Psoas muscle (tissue), 8 donors: ENCODE measurements around the gene TBXT. TPM values are rescaled to one million over a fixed set of nuclear protein-coding genes. Genes with fewer than 3 reads are reported as not detected.
"Not testable (repeated sequence)": the region's sequence is repeated elsewhere in the genome, so short reads cannot be mapped to it uniquely, and the experiment has no call there.

Experiments used
- ATAC-seq, 4 donors: fragments of 200-7000 bp; cut with Tn5 transposase; one replicate each; pipeline ENCODE4 v1.9.1; 2020; ENCODE audit warnings: moderate library complexity in 3 of 4, mild to moderate bottlenecking in 2 of 4
- DNase-seq, 2 donors: peaks; one replicate each; pipeline ENCODE4 v3.0.0-alpha.2; 2020
- H3K27ac ChIP-seq: fragments of 200-600 bp; one replicate; pipeline ENCODE4 v1.8.0; 2022
- H3K27me3 ChIP-seq, 3 donors: fragments of 200-600 bp in 1 of 3; one replicate each; pipeline versions ENCODE4 v1.6.1 to v1.8.0; 2013 to 2022; ENCODE audit warnings: low read length in 2 of 3, mild to moderate bottlenecking in 2 of 3, moderate library complexity in 1 of 3; ENCODE audit not compliant: insufficient read depth in 3 of 3
- H3K36me3 ChIP-seq, 2 donors: fragments of 200-600 bp in 1 of 2; one replicate each; pipeline versions ENCODE4 v1.6.1 to v1.8.0; 2013 to 2022; ENCODE audit warnings: low read depth in 1 of 2, mild to moderate bottlenecking in 1 of 2, moderate library complexity in 1 of 2; ENCODE audit not compliant: insufficient read depth in 1 of 2
- H3K4me1 ChIP-seq: fragments of 200-600 bp; one replicate; pipeline ENCODE4 v1.8.0; 2022
- H3K4me3 ChIP-seq: fragments of 200-600 bp; one replicate; pipeline ENCODE4 v1.8.0; 2022; ENCODE audit warnings: mild to moderate bottlenecking
- H3K9me3 ChIP-seq: fragments of 200-600 bp; one replicate; pipeline ENCODE4 v1.8.0; 2022
- WGBS, 3 donors: extraction: QIAGEN DNeasy Blood & Tissue Kit; methylation state at CpG; one replicate each; pipeline versions ENCODE4 v1.1.6 to v1.1.7; 2013; 5-methylcytosine and 5-hydroxymethylcytosine counted together
- intact Hi-C, 2 donors: fragments of 100-400 bp; cut with DNase I; formaldehyde crosslinking; loops; one replicate each; pipeline versions ENCODE4 v1.11.0 to v1.14.2; 2022
- polyA plus RNA-seq, 3 donors: library from polyadenylated mRNA; stranded (reverse); fragments of 200-250 nt; gene quantifications; one replicate each; pipeline ENCODE4 v1.2.3, GENCODE V29; 2013
- total RNA-seq, 4 donors: library from RNA; stranded (reverse); fragmentation: NEBNext Ultra II Directional in 2 of 4; extraction: Animal tissue kit (Norgen Biotek cat#: 25700) in 2 of 4; gene quantifications; one replicate each; pipeline versions ENCODE4 v1.2.1 to v1.2.4, GENCODE V29; 2021 to 2023
- TF ChIP-seq, protein P1 (sequence below): fragments of 200-600 bp; IDR thresholded peaks from one replicate; pipeline ENCODE4 v1.8.0; 2022; ENCODE audit warnings: antibody characterized with exemption
- donor health status: healthy with polysubstance abuse.
- donor health status: DM: no; HTN: no; CAD: no; lungs with moderate emphysema.
- donor health status: Bipolar disorder and iron deficiency.
- donor health status: healthy.
- donor health status: DM: yes; HTN: yes; CAD: no.
- donor health status: DM: no; HTN: no; CAD: no.
- donor health status: DM: no; HTN: no; CAD: no.
- donor health status: DM: yes; HTN: yes; CAD: no.

TBXT gene
- total and polyA plus RNA-seq, 7 donors = not detected

DNA sequence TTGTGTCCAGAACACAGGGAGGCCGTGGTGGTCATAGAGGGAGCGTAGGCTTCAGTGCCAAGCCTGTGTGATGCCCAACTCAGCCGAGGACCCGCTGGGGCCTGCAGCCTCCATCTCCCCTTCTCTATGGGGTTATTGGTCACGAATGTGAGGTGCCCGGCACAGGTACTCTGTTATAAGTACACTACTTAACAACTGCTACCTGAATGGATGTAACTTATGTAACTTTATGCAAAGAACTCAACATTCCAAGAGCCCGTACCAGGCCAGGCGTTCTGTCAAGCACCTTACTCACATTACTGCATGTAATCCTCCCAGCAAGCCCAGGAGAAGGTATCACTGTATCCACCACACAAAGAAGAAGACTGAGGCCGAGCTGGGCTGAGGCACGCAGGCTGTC lies 24.5 kb upstream of the TBXT start:
- DNase-seq = no peak
- H3K27me3 ChIP-seq = no peaks in the 10 kb centered on the region
- H3K4me1 ChIP-seq = no peaks in the 10 kb centered on the region
- H3K4me3 ChIP-seq = no peak overlapping the region
- TF ChIP-seq, protein P1, sequence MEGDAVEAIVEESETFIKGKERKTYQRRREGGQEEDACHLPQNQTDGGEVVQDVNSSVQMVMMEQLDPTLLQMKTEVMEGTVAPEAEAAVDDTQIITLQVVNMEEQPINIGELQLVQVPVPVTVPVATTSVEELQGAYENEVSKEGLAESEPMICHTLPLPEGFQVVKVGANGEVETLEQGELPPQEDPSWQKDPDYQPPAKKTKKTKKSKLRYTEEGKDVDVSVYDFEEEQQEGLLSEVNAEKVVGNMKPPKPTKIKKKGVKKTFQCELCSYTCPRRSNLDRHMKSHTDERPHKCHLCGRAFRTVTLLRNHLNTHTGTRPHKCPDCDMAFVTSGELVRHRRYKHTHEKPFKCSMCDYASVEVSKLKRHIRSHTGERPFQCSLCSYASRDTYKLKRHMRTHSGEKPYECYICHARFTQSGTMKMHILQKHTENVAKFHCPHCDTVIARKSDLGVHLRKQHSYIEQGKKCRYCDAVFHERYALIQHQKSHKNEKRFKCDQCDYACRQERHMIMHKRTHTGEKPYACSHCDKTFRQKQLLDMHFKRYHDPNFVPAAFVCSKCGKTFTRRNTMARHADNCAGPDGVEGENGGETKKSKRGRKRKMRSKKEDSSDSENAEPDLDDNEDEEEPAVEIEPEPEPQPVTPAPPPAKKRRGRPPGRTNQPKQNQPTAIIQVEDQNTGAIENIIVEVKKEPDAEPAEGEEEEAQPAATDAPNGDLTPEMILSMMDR = no peak
- WGBS, 3 donors = 86 to 94% (median 87%) methylated on average over 10 of the region's 10 CpGs
- no peak for ATAC-seq
- H3K27ac ChIP-seq = no peak overlapping the region
- no peaks in the 10 kb centered on the region for H3K9me3 ChIP-seq
- intact Hi-C loops = no loop called here
- no peaks in the 10 kb centered on the region for H3K36me3 ChIP-seq

DNA sequence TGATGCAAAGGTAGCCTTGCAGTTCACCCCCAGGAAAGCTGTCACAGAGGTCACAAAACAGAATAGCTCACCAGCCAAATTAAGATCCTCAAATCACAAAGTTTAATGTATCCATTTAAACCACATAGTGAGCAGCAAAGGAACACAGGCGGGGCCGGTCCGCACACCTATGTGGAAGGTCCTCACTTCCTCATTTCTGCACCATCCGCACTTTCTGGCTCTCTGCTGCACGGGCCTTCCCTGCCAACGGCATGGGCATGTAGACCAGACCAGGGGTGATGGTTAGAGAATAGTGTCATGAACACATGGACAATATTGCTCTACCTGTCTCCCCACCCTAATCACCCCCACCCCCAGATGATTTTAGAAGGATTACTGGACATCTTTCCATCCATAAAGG lies 12.1 kb upstream of the TBXT start:
- Histone ChIP-seq H3K27me3 (peaks cover 0 to 4% (median 2%) of the 10 kb centered on the region in 3 donors), H3K9me3 (no peaks in the 10 kb centered on the region), H3K4me1 (no peaks in the 10 kb centered on the region), H3K36me3 (no peaks in the 10 kb centered on the region), H3K27ac (no peak overlapping the region), H3K4me3 (no peak overlapping the region)
- no peak for DNase-seq
- WGBS, 3 donors = 77 to 83% (median 81%) methylated on average over 6 of the region's 6 CpGs
- ATAC-seq = no peak
- intact Hi-C loops = no loop called here
- TF ChIP-seq, protein P1 = no peak

DNA sequence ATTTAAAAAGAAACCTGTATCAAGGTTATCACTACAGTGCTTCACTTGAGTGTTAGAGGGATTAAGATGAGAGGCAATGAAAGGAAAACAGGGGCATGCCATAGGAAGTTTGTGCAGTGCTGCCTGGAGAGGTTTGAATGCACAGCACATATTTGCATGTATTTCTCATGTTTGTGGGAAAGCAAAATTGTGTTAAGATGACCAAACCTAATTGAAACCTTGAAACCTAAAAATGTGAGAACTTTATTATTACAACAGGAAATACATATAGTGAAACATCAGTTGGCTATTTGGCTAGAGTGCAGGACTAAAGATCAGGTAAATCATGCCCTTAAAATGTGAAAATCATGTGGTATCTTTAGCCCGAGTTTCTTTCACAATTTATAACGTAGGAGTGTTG lies 8.5 kb upstream of the TBXT start:
- peaks cover 0 to 31% (median 4%) of the 10 kb centered on the region in 3 donors for H3K27me3 ChIP-seq
- no peak for ATAC-seq
- intact Hi-C loops = no loop called here
- no peaks in the 10 kb centered on the region for H3K4me1 ChIP-seq
- no peak overlapping the region for H3K4me3 ChIP-seq
- TF ChIP-seq, protein P1 = no peak
- H3K9me3 ChIP-seq = no peaks in the 10 kb centered on the region
- no peak for DNase-seq
- no peak overlapping the region for H3K27ac ChIP-seq
- WGBS, 3 donors = 43 to 58% (median 51%) methylated on average over 2 of the region's 2 CpGs
- H3K36me3 ChIP-seq = no peaks in the 10 kb centered on the region

DNA sequence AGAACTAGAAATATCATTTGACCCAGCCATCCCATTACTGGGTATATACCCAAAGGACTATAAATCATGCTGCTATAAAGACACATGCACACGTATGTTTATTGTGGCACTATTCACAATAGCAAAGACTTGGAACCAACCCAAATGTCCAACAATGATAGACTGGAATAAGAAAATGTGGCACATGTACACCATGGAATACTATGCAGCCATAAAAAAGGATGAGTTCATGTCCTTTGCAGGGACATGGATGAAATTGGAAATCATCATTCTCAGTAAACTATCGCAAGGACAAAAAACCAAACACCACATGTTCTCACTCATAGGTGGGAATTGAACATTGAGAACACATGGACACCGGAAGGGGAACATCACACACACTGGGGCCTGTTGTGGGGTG lies 7.4 kb upstream of the TBXT start:
- H3K36me3 ChIP-seq, H3K9me3 ChIP-seq, intact Hi-C loops, H3K27ac ChIP-seq, H3K4me3 ChIP-seq, DNase-seq, H3K4me1 ChIP-seq, ATAC-seq: not testable (repeated sequence)
- peaks cover 3 to 41% (median 8%) of the 10 kb centered on the region in 3 donors for H3K27me3 ChIP-seq
- 98 to 100% (median 99%) methylated on average over 2 of the region's 3 CpGs for WGBS, 3 donors

DNA sequence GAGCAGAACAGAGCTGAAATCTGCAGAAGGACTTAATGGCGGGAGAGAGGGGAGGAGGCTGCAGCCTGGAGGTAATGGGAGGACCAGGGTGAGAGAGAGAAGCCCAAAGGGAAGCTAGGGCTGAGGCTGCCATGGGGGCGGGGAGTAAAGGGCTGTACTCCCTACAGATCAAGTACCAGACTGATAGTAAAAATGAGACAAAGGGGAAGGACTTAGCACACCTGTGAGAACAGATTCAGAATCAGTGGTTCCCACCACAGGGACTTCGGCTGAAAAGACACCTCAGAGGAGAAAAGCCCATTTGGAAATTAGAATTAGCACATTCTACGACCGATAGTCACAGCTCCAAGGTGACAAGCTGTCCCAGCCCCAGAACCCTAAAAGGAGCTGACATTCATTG lies 6.4 kb upstream of the TBXT start:
- ATAC-seq (no peak), DNase-seq (no peak)
- Histone ChIP-seq H3K27ac (no peak overlapping the region), H3K4me1 (no peaks in the 10 kb centered on the region), H3K4me3 (no peak overlapping the region), H3K27me3 (peaks cover 7 to 52% (median 15%) of the 10 kb centered on the region in 3 donors), H3K36me3 (no peaks in the 10 kb centered on the region), H3K9me3 (no peaks in the 10 kb centered on the region)
- 12 to 18% (median 13%) methylated on average over 5 of the region's 5 CpGs for WGBS, 3 donors
- intact Hi-C loops = no loop called here
- TF ChIP-seq, protein P1 = no peak
